NCI-H146 treated with DMSO at 0.1 percent for 48 hours (cell line): Measurements from ENCODE around the gene PACS1.

Experiments
- DNase-seq: peaks from one replicate; lab custom pipeline; 2025; ENCODE audit not compliant: unreplicated experiment; lab: John Stamatoyannopoulos, UW

Gene PACS1

GRCh38 chr11:66221012-66221411 is 150.9 kb downstream of the PACS1 start:
- DNase-seq = no peak

GRCh38 chr11:66221726-66222236 is 151.7 kb downstream of the PACS1 start:
- DNase-seq = no peak

GRCh38 chr11:66222358-66223149 is 152.5 kb downstream of the PACS1 start:
- peak; percentile 84 for DNase-seq

- DNase-seq = no peak
Observed at GRCh38 chr11:66224226-66224855, 154.3 kb downstream of the PACS1 start.

- DNase-seq = no peak
Observed at GRCh38 chr11:66225066-66225465, 155.0 kb downstream of the PACS1 start.

- DNase-seq = no peak
Observed at GRCh38 chr11:66226101-66226500, 156.0 kb downstream of the PACS1 start.

GRCh38 chr11:66227700-66228099 is 157.6 kb downstream of the PACS1 start:
- DNase-seq = no peak

GRCh38 chr11:66228521-66228920 is 158.4 kb downstream of the PACS1 start:
- no peak for DNase-seq

GRCh38 chr11:66230156-66230555 is 160.1 kb downstream of the PACS1 start:
- no peak for DNase-seq

- no peak for DNase-seq
Observed at GRCh38 chr11:66230978-66231377, 160.9 kb downstream of the PACS1 start.

GRCh38 chr11:66231561-66231960 is 161.5 kb downstream of the PACS1 start:
- DNase-seq = peak; percentile 96

GRCh38 chr11:66232769-66233168 is 162.7 kb downstream of the PACS1 start:
- no peak for DNase-seq

GRCh38 chr11:66233301-66233700 is 163.2 kb downstream of the PACS1 start:
- DNase-seq = no peak

GRCh38 chr11:66235141-66235540 is 165.1 kb downstream of the PACS1 start:
- DNase-seq = no peak

GRCh38 chr11:66237867-66238266 is 167.8 kb downstream of the PACS1 start:
- DNase-seq = no peak

GRCh38 chr11:66238786-66239413 is 168.8 kb downstream of the PACS1 start:
- DNase-seq = no peak

- no peak for DNase-seq
Observed at GRCh38 chr11:66239511-66239910, 169.4 kb downstream of the PACS1 start.

GRCh38 chr11:66239998-66240780 is 170.1 kb downstream of the PACS1 start:
- DNase-seq = no peak

GRCh38 chr11:66240781-66241136 is 170.7 kb downstream of the PACS1 start:
- no peak for DNase-seq

- DNase-seq = no peak
Observed at GRCh38 chr11:66242095-66242765, 172.2 kb downstream of the PACS1 start.
